GM10248 (cell line): Measurements from ENCODE around the gene TTC22.

Experiments
- CTCF ChIA-PET: fragments of 300-600 bp; sonication (Branson Sonifier 250); formaldehyde crosslinking; extraction: SDS; loops from one replicate; lab custom pipeline; 2021; ENCODE audit warnings: antibody characterized with exemption; lab: Yijun Ruan, JAX
- POLR2A ChIA-PET: fragments of 350-650 bp; sonication (Branson Sonifier 250); formaldehyde crosslinking; extraction: SDS; loops from one replicate; lab custom pipeline; 2020; ENCODE audit warnings: antibody characterized with exemption; lab: Yijun Ruan, JAX
- DNase-seq: peaks from one replicate; pipeline ENCODE4 v3.0.0; 2012; ENCODE audit errors: extremely low spot score
- CTCF ChIP-seq: IDR thresholded peaks from 2 replicates; pipeline ENCODE4 v1.5.1; 2012; ENCODE audit warnings: mild to moderate bottlenecking, low read depth; ENCODE audit errors: extremely low read depth, missing control alignments, control extremely low read depth

TTC22 gene

GRCh38 chr1:54798769-54799641 lies 2.1 kb downstream of the TTC22 start:
- peak; percentile 54 for DNase-seq
- POLR2A ChIA-PET, result no interaction called here
- CTCF ChIA-PET, result interaction anchor here (1.0 to 4.0 kb wide), 4 partner anchors 8 to 54 kb away, joined by 3 to 45 read pairs (median 4); no protein-coding TSS in a partner anchor
- TF ChIP-seq CTCF, result no peak

- no peak for TF ChIP-seq CTCF
- POLR2A ChIA-PET, result no interaction called here
- CTCF ChIA-PET, result interaction anchor here (1.3 kb wide), 1 partner anchor 9 kb away, joined by 3 read pairs; no protein-coding TSS in a partner anchor
- DNase-seq, result no peak
These were observed 2.9 kb downstream of the TTC22 start for GRCh38 chr1:54798206-54798605.

- TF ChIP-seq CTCF, result no peak
- DNase-seq, result no peak
- ChIA-PET POLR2A (no interaction called here), CTCF (no interaction called here)
These were observed 4.2 kb downstream of the TTC22 start for GRCh38 chr1:54796902-54797301.

GRCh38 chr1:54795841-54796468 lies 5.2 kb downstream of the TTC22 start:
- DNase-seq, result no peak
- CTCF ChIA-PET, result interaction anchor here (1.4 to 2.0 kb wide), 2 partner anchors 11 to 14 kb away, joined by 4 read pairs; no protein-coding TSS in a partner anchor
- no peak for TF ChIP-seq CTCF
- POLR2A ChIA-PET, result no interaction called here

- DNase-seq, result no peak
- CTCF ChIA-PET, result interaction anchor here (1.4 to 2.0 kb wide), 2 partner anchors 12 to 15 kb away, joined by 4 read pairs; no protein-coding TSS in a partner anchor
- POLR2A ChIA-PET, result no interaction called here
- TF ChIP-seq CTCF, result no peak
These were observed 5.8 kb downstream of the TTC22 start for GRCh38 chr1:54795356-54795665.

- no peak for TF ChIP-seq CTCF
- ChIA-PET POLR2A (no interaction called here), CTCF (interaction anchor here (1.4 to 2.0 kb wide), 2 partner anchors 12 to 16 kb away, joined by 4 read pairs; no protein-coding TSS in a partner anchor)
- DNase-seq, result no peak
These were observed 6.4 kb downstream of the TTC22 start for GRCh38 chr1:54794451-54795355.
